Left cardiac atrium (tissue), 4 donors: ENCODE measurements around the gene RAPGEF1. TPM values are rescaled to one million over a fixed set of nuclear protein-coding genes. Genes with fewer than 3 reads are reported as not detected.
A peak's percentile ranks its signal among the peaks of the same experiment; 100 is the strongest.
"Not testable (repeated sequence)": the region's sequence is repeated elsewhere in the genome, so short reads cannot be mapped to it uniquely, and the experiment has no call there.

ENCODE experiments used
- ATAC-seq, 2 donors: fragments of 200-7000 bp; cut with Tn5 transposase; one replicate each; pipeline ENCODE4 v1.9.1; 2020; ENCODE audit warnings: mild to moderate bottlenecking in 2 of 2, moderate library complexity in 2 of 2
- DNase-seq: peaks from one replicate; pipeline ENCODE4 v3.0.0-alpha.2; 2020
- intact Hi-C, 2 donors: fragments of 100-400 bp; cut with DNase I; formaldehyde crosslinking; loops; one replicate each; pipeline versions ENCODE4 v1.14.1 to v1.15.1; 2022 to 2023
- total RNA-seq, 2 donors: library from RNA; stranded (reverse); fragmentation: NEBNext Ultra II Directional; extraction: Animal tissue kit (Norgen Biotek cat#: 25700); gene quantifications; one replicate each; pipeline ENCODE4 v1.2.1, GENCODE V29; 2021
- donor health status: DM: no; HTN: yes; CAD: no.
- donor health status: DM: no; HTN: yes; CAD: no; lungs with severe emphysema.
- donor health status: DM: yes; HTN: yes; CAD: no.
- donor health status: Dilated cardiomyopathy.

The RAPGEF1 gene
- total RNA-seq, 2 donors from 2014 or later, result 108 to 109 TPM

DNA sequence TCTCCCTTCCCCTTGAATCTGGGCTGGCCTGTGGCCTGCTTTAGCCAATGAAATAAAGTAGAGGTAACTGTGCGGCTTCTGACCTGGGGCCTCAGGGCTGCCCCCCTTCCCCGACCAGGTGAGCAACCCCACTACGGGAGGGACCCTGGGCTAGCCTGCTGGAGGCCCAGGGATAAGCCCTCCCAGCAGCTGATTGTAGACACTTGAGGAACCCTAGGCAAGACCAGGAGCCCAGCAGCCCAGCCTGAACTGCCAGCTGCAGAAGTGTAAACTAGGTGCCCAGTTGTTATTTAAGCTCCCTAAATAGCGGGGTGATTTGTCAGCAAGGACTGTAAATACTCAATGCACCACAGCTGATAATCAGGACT is 41.3 kb downstream of the RAPGEF1 start:
- intact Hi-C loops, result no loop called here
- DNase-seq (no peak), ATAC-seq (peak in 1 of 2 donors; percentile 21)

DNA sequence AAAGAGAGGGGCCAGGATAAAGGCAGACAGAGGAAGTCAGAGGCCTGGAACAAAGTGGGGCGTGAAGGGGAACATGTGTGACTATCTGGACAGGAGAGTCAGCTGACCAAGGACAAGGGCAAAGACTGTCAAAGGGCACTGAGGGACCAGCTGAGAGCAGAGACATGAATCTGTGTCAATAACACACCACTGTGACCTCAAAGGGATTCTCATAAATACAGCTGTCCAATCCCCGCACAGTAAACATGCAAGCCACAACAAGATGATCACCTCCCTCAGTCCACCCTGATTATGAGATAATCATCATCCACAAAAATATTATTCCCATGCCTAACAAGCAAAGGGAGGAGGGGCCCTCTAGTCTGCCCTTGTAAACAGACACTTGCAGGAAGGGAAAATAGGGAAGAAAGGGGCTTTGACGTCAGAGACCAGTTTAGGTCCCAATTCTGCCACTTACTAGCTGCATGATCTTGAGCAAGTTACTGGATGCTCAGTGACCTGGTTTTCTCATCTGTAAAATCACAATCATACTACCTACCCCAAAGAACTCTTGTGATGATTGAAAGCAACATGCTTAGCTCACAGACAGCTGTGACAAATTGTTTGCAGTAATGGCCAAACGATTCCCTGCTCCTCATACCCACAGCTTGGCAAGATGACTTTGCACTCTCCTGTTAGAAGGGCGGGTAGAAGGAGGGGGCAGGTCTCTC is 41.8 kb downstream of the RAPGEF1 start:
- ATAC-seq (peak in 1 of 2 donors; percentile 35), DNase-seq (no peak)
- intact Hi-C loops, result no loop called here

DNA sequence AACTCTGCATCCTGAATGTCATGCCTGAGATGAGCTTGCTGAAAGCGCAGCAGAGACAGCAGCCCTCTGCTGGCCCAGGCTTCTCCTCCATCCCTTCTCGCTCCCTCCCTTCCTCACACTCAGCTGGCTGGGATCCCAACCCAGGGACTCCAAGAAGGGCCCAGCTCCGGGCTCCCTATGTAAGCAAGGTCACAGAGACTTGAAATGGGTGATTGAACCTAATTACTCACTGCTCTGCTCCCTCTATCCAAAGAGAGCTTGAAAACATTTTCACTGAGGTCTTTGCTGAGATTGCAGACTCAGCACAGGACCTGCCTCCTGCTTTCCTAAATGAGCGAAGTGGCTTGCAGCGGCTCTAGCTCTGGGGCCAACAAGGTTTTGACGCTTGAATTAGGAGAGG is 42.8 kb downstream of the RAPGEF1 start:
- intact Hi-C loops, result no loop called here
- peak; percentile 56 to 77 for ATAC-seq
- no peak for DNase-seq

DNA sequence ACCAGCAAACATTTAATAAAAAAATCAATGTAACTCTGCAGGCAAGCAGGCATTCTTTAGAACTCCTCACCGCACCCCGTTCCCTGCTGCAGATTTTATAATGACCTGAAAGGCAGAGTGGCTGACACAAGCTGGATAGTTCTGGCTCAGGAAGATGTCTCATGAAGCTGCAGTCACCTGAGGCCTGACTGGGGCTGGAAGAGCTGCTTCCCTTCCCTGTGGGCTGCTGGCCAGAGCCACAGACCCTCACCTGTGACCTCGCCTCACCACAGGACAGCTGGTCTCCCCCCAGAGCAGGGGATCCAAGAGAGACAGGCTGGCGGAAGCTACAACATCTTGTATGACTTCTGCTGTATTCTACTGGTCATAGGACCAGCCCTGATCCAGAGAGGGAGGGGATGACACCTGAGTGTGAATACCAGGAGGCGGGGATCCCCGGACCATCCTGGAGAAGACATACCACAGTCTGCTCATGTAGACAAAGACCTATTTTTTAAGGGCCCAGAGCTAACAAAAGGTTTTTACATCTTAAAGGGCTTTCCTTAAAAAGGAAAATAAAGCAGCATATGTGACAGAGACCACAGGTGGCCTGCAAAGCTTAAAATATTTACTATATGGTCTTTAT is 43.9 kb downstream of the RAPGEF1 start:
- ATAC-seq (no peak), DNase-seq (no peak)
- intact Hi-C loops, result no loop called here

DNA sequence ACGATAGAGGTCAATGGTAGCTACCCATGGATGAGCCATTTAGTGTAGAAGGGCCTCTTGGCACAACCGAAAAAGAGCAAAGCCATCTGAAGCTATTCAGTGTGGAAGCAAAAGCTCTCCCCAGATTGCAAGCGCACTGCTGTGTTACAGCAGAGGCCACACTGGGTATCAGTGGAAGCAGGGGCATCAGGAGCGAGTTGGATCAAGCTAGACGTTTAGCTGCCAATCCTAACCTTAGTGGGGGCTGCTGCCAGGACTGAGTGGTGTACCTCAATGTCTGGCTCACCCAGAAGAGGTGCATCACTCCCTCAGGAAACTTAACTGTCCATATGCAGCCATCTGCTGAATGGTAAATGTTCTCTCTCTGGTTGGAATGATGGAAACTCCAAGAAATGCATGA is 44.5 kb downstream of the RAPGEF1 start:
- intact Hi-C loops, result no loop called here
- no peak for DNase-seq

DNA sequence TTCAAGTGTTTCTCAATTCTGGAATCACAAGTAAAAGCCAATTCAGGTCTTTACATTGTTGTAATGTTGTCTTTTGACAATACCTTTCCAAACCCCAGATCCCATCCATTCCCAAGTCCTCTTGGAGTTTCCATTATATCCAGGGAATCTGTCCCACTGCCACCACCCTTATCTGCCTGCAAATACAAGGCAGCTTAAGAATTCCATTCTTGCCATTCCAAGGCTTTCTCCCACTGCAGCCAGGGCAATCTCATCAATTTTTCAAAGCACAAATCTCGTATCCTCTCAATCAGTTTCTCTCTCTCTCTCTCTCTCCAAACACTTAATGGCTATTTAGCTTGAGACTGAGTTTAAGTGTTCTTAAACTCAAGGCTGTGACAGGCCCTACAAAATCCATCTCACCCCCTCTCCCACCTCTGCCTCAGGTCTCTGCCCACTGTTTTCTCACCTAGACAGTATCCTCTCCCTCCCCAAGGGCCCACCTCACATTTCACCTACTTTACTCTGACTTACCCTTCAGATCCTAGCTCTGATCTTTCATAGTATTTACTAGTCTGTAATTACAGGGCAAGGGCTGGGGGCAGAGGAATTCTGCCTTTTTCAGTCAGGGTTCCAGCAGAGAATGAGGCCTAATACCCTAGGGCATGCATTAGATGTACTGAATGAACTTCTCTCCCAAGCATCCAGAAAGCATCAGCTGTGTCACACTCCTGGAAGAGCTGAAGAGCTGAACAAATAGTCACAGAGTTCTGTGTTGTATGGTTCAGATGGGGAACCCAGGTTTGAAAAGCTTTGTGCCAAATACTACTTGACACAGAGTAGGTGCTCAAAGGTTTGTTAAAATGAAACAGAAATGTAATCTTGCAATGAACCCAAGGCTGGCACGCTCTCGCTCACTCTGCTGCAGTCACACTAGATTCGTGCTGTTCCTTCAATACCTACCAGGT is 46.0 kb downstream of the RAPGEF1 start:
- DNase-seq, result no peak
- intact Hi-C loops, result no loop called here
- ATAC-seq, result no peak

More for the DNA sequence above, 44.5 kb downstream of the RAPGEF1 start:
- no peak for ATAC-seq

DNA sequence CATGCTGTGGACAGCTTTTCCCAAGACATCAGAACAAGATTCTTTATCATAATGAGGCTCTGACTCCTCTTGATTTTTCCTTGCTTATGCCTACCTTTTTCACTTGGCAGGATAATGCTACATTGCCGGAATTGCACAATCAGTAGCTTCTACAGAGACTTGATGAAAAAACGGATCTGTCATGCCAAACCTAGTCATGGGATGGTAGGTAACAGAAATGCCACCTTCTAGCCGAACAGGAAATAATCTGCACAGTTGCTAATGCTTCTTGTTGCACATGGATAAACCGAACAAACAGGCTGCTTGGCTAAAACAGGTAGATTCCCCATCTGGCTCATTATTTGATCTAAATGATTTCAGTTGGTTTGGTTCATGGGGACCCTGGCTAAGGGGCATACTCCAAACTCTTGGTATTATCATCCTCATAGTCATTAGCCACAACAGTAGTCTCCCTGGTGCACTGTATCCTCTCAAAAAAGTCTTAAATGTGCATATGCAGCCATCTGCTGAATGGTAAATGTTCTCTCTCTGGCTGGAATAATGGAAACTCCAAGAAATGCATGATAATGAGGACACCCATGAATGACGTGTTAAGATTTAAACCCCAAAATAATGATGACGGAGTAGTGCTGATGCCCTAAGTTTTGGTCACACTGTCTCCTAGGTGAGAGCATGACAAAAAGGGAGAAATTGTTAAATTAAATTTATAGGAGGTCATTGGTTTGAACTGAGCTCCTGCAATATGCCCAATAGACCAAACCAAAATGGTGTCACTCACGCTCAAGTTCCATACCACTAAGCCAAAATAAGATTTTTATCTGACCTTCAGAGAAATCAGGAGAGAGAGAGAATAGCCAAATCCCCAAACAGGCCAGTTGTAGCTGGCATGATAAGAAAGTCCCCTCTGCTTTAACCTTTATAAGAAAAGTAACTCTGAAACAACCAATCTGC is 47.0 kb downstream of the RAPGEF1 start:
- no peak for DNase-seq
- peak in 1 of 2 donors; percentile 22 for ATAC-seq
- intact Hi-C loops, result no loop called here

DNA sequence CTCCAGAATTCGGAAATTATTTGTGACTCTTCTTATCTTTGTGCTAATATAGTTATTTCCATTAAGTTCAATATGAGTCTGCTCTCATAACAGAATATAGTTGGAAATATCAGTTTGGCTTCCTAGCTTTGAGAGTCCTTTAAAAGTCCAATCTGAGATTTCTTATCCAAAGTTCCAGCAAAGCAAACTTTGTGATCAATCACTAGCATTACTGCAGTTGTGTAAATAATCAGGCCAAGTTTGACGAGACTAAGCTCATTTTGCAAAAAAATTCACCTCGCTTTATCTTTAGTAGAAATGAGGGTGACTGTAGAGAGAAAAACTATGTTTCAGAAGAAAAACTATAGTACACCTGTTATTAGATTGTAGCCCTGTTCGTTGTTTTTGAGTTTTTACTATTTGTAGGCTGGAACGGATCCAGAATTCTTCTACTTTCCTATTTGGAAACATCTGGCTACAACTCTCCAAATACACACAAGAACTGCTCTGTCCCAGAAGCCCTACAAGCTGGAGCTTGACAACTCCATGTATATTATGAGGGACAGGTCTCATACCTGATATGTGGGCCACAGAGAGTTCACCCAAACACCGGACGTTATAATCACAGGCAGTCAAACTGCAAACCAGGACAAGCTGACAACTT is 47.8 kb downstream of the RAPGEF1 start:
- intact Hi-C loops, result no loop called here
- DNase-seq, result no peak
- ATAC-seq, result no peak

DNA sequence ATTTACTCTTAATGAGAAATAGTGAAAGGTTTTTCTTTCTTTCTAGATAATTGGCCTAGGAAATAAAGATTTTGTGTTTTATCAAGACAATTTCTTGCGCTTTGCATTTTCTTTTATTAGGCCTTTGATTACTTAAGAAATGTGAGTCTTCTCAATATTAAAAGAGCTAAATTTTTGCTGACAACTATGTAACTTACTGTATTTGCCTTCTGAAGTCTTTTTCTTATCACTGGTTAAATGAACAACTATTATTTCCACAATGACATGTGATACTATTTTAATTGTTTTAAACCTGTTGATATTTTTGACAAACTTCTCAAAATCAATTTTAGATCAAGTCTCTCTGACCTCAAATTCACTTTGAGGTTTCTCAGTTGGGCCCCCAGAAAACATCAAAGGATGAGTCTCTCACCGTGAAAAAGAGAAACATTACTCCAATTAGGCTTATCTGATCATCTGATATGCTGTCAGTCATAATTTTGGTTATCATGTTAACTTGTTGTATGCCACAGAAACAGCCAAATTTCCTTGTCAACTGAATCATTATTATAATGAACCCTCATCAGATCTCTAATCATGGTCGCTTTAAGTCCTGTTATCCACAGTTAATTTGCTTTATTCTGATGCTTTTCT is 48.8 kb downstream of the RAPGEF1 start:
- DNase-seq (no peak), ATAC-seq (no peak)
- intact Hi-C loops, result no loop called here

DNA sequence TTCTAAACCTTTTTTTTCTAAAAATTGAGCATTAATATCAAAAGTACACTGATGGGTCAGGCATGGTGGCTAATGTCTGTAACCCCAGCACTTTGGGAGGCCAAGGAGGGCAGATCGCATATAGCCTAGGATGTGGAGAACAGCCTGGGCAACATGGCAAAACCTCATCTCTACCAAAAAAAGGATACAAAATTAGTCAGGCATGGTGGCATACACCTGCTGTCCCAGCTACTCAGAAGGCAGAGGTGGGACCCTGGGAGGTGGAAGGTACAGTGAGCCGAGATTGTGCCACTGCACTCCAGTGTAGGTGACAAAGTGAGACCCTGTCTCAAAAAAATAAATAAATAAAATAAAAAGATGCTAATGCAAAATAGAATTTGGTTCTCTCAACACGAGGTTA is 49.4 kb downstream of the RAPGEF1 start:
- intact Hi-C loops, result no loop called here
- ATAC-seq (no peak), DNase-seq (no peak)

DNA sequence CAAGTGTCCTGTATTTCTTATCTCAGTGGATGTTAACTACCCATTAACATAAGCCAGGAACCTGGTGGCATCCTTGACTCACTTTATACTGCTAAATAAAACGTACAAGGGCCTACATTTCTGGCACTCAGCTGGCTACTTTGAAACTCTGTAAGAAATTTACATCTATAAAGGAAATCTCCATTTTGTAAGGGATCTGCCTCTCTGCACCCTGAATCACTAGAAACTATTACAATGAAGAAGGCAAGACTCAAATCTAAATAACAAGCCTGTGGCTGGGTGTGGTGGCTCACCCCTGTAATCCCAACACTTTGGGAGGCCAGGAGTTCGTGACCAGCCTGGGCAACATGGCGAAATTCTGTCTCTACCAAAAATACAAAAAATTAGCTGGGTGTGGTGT is 51.5 kb downstream of the RAPGEF1 start:
- no peak for ATAC-seq
- intact Hi-C loops, result no loop called here
- DNase-seq, result no peak

DNA sequence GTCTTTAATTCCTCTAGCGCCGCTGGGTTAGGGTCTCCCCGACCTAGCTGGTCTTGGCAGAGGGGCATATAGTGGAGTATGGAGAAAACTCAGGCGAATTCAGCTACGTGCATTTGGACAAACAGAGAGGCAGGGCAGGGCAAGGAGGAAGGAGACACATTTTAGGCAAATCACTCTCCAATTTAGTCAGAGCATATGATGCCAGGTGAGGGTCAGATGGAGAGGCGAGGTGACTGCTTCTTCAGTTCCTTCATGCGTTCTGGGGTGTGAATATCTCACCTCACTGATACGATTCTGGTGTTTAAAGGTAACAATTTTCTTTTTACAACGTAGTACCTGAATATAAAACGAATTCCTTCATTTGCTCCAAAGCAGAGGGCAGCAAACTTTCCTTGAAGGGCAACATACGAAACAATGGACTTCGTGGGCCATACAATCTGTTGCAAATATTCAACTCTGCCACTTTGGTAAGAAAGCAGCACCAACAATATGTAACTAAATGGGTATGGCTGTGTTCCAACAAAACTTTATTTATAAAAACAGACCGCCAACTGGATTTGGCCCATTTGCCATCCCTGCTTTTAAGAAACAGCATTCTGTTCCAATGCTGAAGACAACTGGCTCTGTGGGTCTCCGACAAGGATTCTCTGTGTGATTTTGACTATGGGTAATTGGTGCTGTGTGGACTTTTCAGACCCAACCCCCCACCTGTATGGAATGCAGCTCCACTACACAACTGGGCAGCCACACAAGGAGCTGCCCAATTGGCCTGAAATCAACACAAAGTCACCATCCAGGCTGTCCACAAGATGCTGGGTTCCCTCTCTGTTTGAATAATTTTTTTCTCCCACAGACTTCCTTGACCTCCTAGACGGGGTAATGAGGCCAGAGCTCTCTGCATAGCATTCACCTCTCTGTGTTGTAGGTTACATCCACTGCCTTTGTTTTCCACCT is 53.8 kb downstream of the RAPGEF1 start:
- ATAC-seq, result no peak
- no peak for DNase-seq

DNA sequence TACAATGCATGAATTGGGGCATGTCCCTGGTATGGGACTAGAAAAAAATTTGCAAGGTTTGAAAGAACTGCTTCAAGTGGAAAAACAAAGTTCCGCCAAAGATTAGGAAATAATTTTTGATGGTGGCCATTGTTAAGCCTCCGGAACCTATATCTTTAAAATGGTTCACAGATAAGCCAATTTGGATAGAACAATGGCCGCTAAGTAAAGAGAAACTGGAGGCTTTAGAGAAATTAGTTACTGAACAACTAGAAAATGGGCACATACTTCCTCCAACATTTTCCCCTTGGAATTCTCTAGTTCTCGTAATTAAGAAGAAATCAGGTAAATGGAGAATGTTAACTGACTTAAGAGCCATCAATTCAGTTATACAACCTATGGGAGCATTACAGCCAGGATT is 56.8 kb downstream of the RAPGEF1 start:
- intact Hi-C loops, DNase-seq, ATAC-seq: not testable (repeated sequence)

More for the DNA sequence above, 53.8 kb downstream of the RAPGEF1 start:
- intact Hi-C loops, result no loop called here

DNA sequence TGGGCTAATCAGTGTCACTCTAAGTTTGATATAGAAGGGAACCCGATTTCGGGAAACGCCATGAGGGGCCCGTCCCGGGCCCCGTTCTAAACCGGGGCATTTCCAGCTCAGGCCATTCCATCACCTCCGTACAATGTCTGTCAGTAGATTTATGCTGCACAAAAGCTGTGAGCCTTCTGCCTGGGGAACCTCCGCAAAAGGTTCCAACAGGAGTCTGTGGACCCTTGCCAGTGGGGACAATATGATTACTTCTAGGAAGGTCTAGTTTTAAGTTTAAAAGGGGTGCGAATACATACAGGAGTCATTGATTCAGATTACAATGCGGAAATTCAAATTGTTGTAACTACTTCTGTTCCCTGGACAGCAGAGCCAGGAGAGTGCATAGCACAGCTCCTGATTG is 57.6 kb downstream of the RAPGEF1 start:
- no peak for ATAC-seq
- no peak for DNase-seq
- intact Hi-C loops, result no loop called here

DNA sequence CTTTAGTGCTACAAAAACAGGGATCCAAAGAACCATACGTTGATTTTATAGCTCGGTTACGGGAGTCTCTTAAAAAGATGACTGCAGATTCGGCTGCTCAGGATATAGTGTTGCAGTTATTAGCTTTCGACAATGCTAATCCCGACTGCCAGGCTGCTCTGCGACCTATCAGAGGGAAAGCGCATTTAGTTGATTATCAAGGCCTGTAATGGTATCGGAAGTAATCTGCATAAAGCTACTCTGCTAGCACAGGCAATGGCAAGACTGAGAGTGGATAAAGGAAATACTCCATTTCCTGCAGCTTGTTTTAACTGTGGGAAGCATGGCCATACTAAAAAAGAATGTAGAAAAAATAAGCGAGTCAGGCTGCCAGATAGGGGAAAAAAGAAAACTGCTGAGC is 58.0 kb downstream of the RAPGEF1 start:
- DNase-seq, intact Hi-C loops, ATAC-seq: not testable (repeated sequence)

DNA sequence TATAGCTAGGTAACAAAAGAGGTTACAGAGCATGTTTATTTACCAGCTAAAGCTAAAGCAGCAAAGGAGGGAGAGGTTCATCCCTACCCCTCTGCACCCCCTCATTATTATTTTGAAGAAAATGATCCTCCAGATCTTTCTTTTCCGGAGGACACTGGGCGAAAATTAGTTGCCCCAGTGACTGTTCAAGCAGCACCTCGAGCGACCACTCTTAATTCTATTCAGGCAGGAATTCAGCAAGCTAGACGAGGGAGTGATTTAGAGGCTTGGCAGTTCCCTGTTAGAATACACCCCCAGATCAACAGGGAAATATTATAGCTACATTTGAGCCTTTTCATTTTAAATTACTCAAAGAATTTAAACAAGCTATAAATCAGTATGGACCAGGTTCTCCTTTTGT is 58.8 kb downstream of the RAPGEF1 start:
- DNase-seq, intact Hi-C loops, ATAC-seq: not testable (repeated sequence)
